C1 segment of cervical spinal cord (tissue), 14 donors: ENCODE results near the gene MPRIP.

Experiments
- DNase-seq, 14 donors: peaks; one replicate each; lab custom pipeline; 2025; lab: John Stamatoyannopoulos, UW

Gene MPRIP

GRCh38 chr17:17229416-17230384 lies 187.4 kb downstream of the MPRIP start:
- DNase-seq = no peak

GRCh38 chr17:17231621-17232302 lies 189.5 kb downstream of the MPRIP start:
- DNase-seq = peak in 1 of 14 donors; percentile 65

GRCh38 chr17:17232303-17232621 lies 190.0 kb downstream of the MPRIP start:
- no peak for DNase-seq

GRCh38 chr17:17235212-17236174 lies 193.2 kb downstream of the MPRIP start:
- DNase-seq = peak in 4 of 14 donors; percentile 23 to 60 (median 34)

GRCh38 chr17:17236295-17237025 lies 194.2 kb downstream of the MPRIP start:
- DNase-seq = peak in 5 of 14 donors; percentile 36 to 72 (median 53)

GRCh38 chr17:17237026-17237799 lies 195.0 kb downstream of the MPRIP start, which contains the start of gene FLCN:
TSS of gene FLCN (minus strand) at chr17:17237168. CDS start at chr17:17228137, 9,031 bp downstream.
- peak; percentile 39 to 95 (median 81) for DNase-seq

GRCh38 chr17:17239832-17240231 lies 197.6 kb downstream of the MPRIP start:
- no peak for DNase-seq

GRCh38 chr17:17241656-17242055 lies 199.4 kb downstream of the MPRIP start:
- no peak for DNase-seq

GRCh38 chr17:17242246-17242645 lies 200.0 kb downstream of the MPRIP start:
- no peak for DNase-seq
